Measurements from ENCODE around the gene PNMA1.
A peak's percentile ranks its signal among the peaks of the same experiment; 100 is the strongest.

PNMA1 gene

DNA sequence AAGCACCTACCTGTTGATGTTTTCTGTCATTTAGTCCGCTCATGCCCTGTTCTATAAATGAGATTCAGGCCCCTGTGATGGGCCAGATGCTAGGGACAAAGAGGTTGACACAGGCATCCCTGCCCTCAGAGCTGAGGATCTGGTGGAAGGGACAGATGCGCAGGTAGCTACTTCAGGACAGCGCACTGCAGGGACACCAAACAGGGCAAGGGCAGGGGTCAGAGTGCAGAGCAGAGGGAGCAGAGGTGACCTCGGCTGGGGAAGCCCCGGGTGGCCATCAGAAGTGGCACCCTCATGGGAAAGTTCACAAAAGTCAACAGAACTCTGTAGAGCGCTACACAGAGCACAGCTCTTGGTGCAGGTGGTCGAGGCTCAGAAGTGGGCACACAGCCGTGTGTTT lies 5.6 kb upstream of the PNMA1 start:
- Histone ChIP-seq H3K9me3 (no peaks in the 10 kb centered on the region), H3K4me3 (no peak overlapping the region), H3K27ac (peak overlapping the region; percentile 73 to 97), H3K4me1 (peaks cover 0 to 49% (median 44%) of the 10 kb centered on the region in 4 donors), H3K27me3 (no peaks in the 10 kb centered on the region), H3K36me3 (peaks cover 21 to 67% (median 45%) of the 10 kb centered on the region in 3 donors)
- intact Hi-C loops (cut with DNase I; ENCODE audit: low total_unique reads), result loop anchor here (5.0 kb wide), 1 partner anchor 168 kb away; the partner anchor contains the start of gene ZNF410
- DNase-seq, result no peak
- TF ChIP-seq, protein P1, sequence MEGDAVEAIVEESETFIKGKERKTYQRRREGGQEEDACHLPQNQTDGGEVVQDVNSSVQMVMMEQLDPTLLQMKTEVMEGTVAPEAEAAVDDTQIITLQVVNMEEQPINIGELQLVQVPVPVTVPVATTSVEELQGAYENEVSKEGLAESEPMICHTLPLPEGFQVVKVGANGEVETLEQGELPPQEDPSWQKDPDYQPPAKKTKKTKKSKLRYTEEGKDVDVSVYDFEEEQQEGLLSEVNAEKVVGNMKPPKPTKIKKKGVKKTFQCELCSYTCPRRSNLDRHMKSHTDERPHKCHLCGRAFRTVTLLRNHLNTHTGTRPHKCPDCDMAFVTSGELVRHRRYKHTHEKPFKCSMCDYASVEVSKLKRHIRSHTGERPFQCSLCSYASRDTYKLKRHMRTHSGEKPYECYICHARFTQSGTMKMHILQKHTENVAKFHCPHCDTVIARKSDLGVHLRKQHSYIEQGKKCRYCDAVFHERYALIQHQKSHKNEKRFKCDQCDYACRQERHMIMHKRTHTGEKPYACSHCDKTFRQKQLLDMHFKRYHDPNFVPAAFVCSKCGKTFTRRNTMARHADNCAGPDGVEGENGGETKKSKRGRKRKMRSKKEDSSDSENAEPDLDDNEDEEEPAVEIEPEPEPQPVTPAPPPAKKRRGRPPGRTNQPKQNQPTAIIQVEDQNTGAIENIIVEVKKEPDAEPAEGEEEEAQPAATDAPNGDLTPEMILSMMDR (IDR thresholded peaks at IDR 0.05), result no peak

DNA sequence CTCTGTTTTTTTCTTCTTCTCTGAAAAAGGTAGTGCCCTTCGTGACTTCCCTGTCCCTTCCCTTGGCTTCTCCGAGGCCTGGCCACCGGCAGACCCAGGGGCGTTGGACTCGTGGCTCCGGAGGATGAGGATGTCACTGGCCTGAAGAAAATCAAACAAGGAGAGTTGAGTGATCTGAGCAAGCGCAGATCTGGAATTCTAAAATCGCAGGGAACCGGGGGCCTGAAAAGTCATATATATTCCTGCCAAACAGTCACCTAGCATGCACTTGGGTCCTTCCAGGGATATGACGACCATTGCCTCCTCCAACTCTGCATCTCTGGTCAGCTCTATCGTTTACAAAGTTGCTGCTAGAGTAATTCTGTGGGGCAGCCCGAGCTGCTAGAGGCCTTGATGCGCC lies 5.2 kb upstream of the PNMA1 start:
- H3K27ac ChIP-seq, result peak overlapping the region; percentile 73 to 97
- H3K4me1 ChIP-seq, result peaks cover 0 to 49% (median 43%) of the 10 kb centered on the region in 4 donors
- intact Hi-C loops (cut with DNase I; ENCODE audit: low total_unique reads), result loop anchor here (5.0 kb wide), 1 partner anchor 168 kb away; the partner anchor contains the start of gene ZNF410
- DNase-seq, result no peak
- peaks cover 21 to 63% (median 45%) of the 10 kb centered on the region in 3 donors for H3K36me3 ChIP-seq
- H3K4me3 ChIP-seq, result peak overlapping the region; percentile 45 to 46
- H3K27me3 ChIP-seq, result no peaks in the 10 kb centered on the region
- TF ChIP-seq, protein P1 (IDR thresholded peaks at IDR 0.05), result no peak
- H3K9me3 ChIP-seq, result no peaks in the 10 kb centered on the region

DNA sequence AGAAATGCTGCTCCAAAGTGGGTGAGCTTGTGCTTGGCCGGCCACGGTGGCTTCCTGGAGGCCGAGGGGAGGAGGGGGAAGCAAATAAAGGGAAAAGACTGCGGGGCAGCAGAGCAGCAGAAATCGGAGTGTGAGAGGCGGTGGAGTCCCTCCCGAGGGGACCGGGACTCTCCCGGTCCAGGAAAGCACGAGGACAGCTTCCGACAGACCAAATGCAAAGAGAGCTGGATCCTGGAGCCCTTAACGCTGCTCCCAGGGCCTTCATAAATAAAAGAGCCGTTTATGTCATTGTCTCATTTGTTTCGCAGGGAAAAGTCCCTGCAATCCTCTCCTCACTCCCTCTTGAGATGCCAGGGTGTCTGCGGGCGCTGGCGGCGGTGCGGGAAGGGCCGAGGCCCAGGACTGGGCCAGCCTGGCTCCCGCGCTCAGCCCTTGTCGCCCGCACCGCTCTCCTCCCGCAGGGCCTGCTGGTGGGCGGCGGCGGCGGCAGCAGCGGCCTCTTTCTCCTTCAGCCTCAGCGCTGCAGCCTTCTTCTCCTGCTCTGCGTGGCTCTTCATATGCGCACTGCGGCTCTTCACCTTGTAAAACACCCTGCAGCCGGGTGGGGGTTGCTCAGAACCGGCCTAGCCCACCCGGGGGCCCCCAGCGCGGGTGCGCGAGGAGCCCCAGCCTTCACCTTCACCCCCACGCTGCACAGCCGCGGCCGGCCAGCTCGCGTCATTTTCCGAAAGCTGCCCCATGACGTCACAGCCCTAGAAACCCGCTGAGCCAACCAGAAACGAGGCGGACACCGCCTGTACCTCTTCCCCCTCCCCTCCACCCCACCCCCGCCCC lies 4.5 kb upstream of the PNMA1 start:
- Histone ChIP-seq H3K36me3 (peaks cover 21 to 63% (median 45%) of the 10 kb centered on the region in 3 donors), H3K4me3 (peak overlapping the region; percentile 45 to 46), H3K9me3 (no peaks in the 10 kb centered on the region)

DNA sequence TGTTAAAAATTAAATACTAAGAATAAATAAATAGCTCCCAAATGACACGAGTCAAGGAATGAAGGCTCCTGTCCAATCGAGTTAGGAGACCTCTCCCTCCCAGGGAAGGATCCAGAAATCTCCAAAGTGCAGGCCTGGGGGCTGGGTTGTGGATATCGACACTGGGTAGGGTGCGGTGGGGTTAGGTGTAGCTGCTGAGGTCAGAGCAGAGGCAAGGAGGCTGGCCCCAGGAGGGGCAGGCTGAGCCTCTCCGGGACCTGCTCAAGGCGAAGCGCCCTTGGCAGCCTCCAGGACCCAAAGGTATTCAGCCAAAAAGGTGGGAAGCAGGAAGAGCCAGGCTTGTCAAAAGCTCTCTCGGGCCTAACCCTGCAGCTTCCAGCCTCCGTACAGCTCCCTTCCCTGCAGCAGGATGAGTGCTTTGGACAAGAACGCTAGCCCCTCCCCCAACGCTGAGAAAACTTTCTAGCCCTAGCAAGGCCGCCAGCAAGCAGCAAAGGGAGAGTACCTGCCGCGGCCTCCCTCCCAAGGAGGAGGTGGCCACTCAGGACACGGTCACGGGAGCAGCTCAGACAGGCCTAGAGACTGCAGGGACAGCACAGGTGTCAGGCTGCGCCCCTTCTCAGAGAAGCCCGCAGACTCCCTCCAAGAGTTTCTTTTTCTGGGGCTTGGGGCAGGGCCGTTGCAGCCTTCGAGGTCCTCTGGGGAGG lies 3.7 kb upstream of the PNMA1 start:
- Histone ChIP-seq H3K27me3 (no peaks in the 10 kb centered on the region), H3K27ac (peak overlapping the region; percentile 73 to 97), H3K4me1 (peaks cover 0 to 37% (median 31%) of the 10 kb centered on the region in 4 donors), H3K36me3 (peaks cover 21 to 63% (median 45%) of the 10 kb centered on the region in 3 donors), H3K4me3 (peak overlapping the region; percentile 45 to 46), H3K9me3 (no peaks in the 10 kb centered on the region)
- intact Hi-C loops (cut with DNase I; ENCODE audit: low total_unique reads), result loop anchor here (5.0 kb wide), 1 partner anchor 169 kb away; the partner anchor contains the start of gene ZNF410
- DNase-seq, result peak in 1 of 2 donors; percentile 85
- TF ChIP-seq, protein P1 (IDR thresholded peaks at IDR 0.05), result no peak

More for the DNA sequence above, 4.5 kb upstream of the PNMA1 start:
- H3K4me1 ChIP-seq, result peaks cover 0 to 45% (median 39%) of the 10 kb centered on the region in 4 donors
- peak in 1 of 2 donors; percentile 79 for DNase-seq
- H3K27ac ChIP-seq, result peak overlapping the region; percentile 73 to 97
- TF ChIP-seq, protein P1 (IDR thresholded peaks at IDR 0.05), result no peak
- no peaks in the 10 kb centered on the region for H3K27me3 ChIP-seq
- intact Hi-C loops (cut with DNase I; ENCODE audit: low total_unique reads), result loop anchor here (5.0 kb wide), 1 partner anchor 169 kb away; the partner anchor contains the start of gene ZNF410

DNA sequence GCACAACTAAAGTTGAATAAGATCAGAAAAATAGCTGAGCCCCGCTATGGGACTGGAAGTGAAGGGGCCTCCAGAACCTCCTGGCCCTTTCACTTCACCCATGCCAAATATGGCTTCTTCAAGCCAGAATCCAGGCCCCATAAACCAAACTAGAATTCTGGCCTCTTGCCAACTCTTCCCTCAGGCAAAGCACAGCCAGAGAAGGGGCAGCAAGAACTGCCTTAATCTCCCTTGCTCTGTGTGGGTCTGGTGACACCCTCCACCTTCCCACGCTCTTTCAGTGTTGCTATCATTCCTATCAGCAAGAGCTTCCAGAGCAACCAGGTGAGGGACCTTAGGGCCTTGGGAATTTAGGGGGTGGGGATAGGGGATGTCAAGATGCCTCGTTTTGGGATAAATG lies 3.1 kb upstream of the PNMA1 start:
- intact Hi-C loops (cut with DNase I; ENCODE audit: low total_unique reads), result loop anchor here (5.0 kb wide), 1 partner anchor 170 kb away; the partner anchor contains the start of gene ZNF410
- TF ChIP-seq, protein P1 (IDR thresholded peaks at IDR 0.05), result no peak
- DNase-seq, result no peak
- Histone ChIP-seq H3K27me3 (no peaks in the 10 kb centered on the region), H3K9me3 (no peaks in the 10 kb centered on the region), H3K27ac (peak overlapping the region; percentile 73 to 97), H3K36me3 (peaks cover 18 to 58% (median 41%) of the 10 kb centered on the region in 3 donors), H3K4me1 (peaks cover 0 to 31% (median 25%) of the 10 kb centered on the region in 4 donors), H3K4me3 (peak overlapping the region; percentile 45 to 46)

All from tibial artery (tissue), 4 donors.